Fibroblast of skin of right quadriceps (primary cell): ENCODE data around the gene BANK1.

Experiments used
- DNase-seq: peaks from one replicate; pipeline ENCODE4 v3.0.0-alpha.2; 2013

Gene BANK1

GRCh38 chr4:102037566-102037965, 247.0 kb downstream of the BANK1 start:
- DNase-seq = peak; percentile 0

GRCh38 chr4:102042871-102043802, 252.6 kb downstream of the BANK1 start:
- no peak for DNase-seq

DNA sequence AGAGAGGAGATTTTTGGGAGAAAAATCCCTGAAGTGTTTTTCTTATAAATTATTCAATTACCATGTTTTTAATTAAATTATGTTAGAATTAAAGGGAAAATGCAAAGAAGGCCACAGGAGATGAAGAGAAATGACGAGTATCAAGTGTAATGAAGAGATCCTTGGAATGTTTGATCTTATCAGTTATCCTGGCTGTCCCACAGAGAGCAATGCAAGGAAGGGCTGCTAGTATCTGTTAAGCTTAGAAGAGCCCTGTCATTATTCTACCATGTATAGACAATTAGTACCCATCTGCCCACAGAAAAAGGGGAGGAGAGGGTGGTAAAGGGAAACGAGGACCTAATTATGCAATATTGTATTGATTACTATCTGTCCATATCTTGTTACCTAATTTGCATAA, 257.1 kb downstream of the BANK1 start:
- DNase-seq = no peak

GRCh38 chr4:102055805-102056204, 265.3 kb downstream of the BANK1 start:
- no peak for DNase-seq

DNA sequence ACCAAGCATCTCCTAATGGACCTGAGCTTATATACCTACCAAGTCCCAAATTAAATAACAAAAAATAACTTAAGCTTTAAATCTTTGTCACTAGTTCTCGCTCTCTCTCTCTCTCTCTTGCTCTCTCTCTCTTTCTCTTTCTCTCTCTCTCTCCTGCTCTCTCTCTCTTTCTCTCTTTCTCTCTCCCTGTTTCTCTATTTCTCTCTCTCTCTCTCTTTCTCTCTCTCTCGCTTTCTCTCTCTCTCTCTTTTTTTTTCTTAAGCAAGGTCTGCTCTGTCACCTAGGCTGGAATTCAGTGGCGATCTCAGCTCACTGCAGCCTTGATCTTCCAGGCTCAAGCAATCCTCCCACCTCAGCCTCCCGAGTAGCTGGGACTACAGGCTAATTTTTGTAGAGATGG, 266.6 kb downstream of the BANK1 start:
- DNase-seq = no peak

DNA sequence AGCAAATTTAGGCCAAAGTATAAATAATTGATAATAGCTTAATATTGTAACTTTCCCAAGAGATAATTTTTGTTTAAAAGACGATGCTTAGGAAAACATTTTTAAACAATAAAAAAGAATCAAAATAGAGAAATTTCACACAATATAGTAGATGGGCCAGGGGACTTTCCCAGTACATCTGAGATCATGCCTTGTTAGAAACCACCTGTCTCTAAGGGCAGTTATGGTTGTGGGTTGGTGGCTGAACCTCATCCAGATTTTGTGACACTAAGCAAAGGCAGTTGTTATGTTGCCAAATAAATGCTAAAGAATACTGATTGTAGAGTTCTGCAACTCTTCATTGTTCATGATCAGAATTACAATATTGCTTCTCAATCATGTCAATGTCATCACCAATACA, 270.6 kb downstream of the BANK1 start:
- DNase-seq = no peak

DNA sequence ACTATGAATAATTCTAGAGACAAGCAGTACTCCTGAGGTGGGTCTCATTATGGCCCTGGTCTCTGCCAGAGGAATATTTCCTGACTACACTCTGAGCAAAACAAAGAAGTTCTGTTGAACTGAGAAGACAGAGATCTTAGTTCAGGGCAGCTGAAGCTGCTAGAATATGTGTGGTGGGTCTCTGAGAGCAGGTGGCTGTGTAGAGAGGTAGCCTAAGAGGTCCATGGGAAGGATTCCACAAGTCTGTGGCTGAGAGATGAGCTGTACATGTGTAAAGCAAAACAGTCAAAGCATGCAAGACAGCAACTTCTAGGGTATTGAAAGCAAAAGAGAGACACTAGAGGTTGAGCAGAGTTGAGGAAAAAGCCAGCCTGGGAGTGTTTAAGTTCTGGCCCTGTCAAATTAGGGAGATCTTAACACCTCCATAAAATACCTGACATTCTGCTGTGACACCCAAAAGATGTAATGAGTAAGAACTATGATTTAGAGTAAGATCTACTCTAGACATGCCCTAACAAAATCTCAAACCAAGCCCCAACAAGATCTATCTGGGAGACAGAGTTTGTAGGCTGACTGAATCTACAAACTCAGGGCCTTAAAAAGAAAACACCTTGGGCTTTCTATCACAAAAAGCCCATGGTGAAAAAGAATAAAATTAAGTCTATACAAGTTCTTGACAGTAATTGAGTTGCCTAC, 274.4 kb downstream of the BANK1 start:
- DNase-seq = no peak

DNA sequence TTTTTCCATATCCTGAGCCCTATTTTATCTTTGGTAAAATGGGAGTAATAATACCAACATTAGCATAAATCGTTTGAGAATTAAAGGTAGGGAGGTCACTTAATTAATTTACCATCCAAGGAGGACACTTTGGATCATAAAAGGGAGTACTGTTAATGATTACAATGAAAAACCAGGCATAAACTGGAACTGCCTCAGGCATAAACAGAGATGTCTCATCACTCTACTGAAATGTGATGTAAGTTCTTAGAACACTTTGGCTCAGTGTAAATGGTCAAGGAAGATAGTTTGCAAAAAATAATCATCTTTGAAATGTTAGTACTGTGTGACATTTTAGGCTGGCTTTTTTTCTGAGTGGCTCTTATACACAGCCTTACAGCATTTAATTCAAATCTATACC, 286.1 kb downstream of the BANK1 start:
- no peak for DNase-seq

DNA sequence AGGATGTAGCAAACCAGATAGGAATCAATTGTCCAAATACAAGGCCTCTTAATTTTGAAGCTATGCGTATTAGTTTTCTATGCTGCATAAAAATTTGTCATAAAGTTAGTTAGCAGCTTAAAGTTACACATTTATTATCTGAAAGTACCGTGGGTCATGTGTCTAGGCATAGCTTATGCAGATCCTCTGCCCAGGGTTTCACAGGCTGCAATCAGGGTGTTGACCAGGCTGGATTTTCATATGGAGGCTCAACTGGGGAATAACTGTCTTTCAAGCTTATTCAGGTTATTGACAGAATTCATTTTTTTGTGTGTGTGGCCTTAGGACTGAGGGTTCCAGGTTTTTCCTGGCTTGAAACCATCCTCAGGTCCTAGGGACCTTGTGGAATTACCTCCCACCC, 289.7 kb downstream of the BANK1 start:
- DNase-seq = no peak

DNA sequence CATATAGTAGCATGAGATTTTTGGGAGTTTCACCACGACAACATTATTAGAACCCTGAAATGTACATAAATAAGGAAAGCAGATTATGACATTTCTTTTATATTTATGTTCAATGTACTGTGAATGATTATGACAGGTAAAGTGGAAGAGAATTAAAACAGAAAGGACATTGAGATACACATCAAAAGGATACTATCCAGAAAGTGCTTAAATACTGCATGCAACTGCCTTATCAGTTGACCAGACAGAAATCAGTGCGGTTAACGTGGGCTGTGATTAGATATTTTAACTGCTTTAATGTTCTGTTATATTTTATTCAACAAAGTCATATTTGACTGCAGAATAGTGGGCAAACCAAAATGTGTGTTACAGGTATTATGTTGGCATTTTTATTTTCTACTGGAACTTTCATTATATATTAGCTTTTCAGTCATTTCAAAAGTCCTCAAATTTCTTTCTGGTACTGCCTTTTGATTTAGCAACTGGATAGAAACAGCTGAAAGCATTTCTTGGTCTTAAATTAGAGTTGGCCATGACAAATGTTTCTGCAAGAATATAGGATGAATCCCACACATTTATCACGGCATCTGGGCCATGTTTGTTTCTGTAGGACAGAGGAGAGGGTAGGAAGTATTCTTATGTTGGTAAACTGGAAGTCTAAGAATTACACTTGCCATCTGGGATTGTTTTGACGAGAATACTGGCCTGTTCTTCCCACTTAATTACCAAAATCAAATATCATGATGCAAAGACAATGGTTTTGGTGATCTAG, 299.5 kb downstream of the BANK1 start:
- DNase-seq = no peak

DNA sequence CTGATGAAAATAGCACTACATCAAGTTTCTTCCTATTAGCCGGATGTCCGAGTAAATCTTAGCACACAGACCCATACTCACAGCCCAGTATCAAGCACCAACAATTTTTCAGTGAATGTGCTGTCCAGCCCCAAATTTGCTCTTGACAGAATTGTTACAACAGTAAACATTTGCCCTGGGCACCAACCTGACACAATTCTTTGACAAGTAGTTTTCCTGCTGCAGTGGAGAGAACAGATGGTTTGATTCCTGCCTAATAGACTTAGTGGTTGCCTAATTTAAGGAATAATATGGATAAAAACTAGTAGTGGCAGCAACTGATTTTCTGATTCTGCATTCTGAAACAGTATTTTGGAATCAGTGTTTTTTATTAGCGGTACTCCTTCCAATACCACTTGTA, 301.1 kb downstream of the BANK1 start:
- DNase-seq = no peak

- DNase-seq = no peak
Measured at GRCh38 chr4:102094481-102094880, 304.0 kb downstream of the BANK1 start.

GRCh38 chr4:102103368-102103767, 312.8 kb downstream of the BANK1 start:
- no peak for DNase-seq

DNA sequence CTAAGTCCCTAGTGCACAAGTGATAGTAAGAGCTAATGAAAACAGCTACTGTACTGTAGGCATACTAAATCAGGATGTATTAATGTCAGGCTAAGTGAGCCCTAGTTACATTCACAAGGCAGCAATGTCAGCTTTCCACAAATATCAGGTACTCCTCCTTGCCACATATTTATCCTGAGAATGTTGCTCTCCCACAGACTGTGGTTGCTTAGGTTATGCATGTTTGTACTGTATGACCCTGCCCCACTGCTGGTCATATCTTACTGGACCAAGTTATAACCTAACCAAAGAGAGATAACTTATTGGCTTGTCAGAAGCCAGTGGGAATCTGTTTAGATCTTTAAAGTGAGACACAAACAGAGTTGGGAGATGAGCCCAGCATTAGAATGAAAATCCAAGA, 313.7 kb downstream of the BANK1 start:
- no peak for DNase-seq

DNA sequence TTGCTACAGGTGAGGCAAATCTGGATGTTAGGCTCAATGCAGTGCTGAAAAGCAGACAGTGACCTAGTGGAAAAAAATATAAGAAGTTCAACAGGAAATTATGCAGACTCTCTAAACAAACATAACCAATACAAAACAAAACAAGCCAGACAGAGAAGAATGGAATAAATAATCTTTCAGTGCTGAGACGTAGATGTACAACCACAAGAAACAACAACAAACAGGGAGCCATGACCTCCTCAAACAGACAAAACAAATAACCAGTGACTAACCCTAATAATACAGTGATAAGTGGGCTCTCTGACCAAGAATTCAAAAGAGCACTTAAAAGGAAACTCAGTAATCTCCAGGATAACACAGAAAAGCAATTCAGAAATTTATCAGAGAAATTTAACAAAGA, 315.5 kb downstream of the BANK1 start:
- no peak for DNase-seq

DNA sequence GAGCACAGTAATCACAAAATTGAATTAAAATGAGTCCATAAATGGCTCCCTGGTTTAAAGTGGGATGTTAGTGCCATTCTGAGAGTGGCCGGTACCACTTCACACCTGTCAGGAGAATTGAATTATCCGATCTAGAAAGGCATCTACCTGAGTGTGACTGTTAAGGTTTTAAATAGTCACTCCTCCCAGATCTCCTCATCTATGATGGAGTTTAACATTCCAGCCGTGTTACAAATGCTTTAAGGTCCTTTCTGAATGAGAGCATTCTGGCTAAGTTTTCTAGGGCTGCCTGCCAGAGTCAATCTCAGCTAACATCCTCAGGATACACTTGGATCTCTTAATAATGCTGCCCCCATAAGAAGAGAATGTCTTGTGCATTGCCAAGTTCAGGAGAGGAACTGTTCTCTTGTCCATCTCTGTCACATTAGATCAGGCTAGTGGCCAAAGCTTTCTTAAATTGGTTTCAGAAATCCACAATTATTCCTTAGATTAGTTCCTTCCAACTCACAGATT, 323.6 kb downstream of the BANK1 start:
- no peak for DNase-seq

DNA sequence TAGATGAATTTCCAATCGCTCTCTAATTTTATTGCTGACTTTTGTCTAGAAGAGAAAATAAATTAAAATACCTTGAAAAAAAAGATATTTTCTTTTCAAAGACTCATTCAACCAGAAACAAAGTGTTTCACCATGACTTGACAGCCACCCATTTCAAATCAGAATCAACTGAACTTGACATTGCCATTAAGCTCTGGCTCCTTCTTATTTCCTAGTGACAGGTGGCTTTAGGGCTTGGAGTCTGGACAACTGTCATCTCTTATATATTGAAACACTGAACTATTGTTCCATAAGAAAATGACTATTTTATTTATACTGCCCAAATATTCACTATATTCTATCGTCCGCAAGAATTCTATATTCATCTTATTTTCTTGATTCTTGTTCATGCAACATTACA, 325.6 kb downstream of the BANK1 start:
- no peak for DNase-seq

GRCh38 chr4:102120846-102121245, 330.3 kb downstream of the BANK1 start:
- DNase-seq = no peak
